ENCODE data around the gene TMEM69.
"Not testable (repeated sequence)": the region's sequence is repeated elsewhere in the genome, so short reads cannot be mapped to it uniquely, and the experiment has no call there.

DNA sequence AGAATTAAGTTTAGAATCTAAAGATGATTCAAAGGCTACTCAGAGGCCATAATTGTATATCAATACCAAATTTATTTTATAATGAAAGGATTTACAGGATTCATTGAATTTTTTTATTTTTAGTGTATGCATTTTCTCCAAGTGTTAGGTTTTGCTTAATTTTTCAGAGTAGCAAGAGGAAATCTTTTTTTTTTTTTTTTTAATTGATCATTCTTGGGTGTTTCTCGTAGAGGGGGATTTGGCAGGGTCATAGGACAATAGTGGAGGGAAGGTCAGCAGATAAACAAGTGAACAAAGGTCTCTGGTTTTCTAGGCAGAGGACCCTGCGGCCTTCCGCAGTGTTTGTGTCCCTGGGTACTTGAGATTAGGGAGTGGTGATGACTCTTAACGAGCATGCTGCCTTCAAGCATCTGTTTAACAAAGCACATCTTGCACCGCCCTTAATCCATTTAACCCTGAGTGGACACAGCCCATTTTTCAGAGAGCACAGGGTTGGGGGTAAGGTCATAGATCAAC lies 51.7 kb downstream of the TMEM69 start:
- TF ChIP-seq, protein P1, sequence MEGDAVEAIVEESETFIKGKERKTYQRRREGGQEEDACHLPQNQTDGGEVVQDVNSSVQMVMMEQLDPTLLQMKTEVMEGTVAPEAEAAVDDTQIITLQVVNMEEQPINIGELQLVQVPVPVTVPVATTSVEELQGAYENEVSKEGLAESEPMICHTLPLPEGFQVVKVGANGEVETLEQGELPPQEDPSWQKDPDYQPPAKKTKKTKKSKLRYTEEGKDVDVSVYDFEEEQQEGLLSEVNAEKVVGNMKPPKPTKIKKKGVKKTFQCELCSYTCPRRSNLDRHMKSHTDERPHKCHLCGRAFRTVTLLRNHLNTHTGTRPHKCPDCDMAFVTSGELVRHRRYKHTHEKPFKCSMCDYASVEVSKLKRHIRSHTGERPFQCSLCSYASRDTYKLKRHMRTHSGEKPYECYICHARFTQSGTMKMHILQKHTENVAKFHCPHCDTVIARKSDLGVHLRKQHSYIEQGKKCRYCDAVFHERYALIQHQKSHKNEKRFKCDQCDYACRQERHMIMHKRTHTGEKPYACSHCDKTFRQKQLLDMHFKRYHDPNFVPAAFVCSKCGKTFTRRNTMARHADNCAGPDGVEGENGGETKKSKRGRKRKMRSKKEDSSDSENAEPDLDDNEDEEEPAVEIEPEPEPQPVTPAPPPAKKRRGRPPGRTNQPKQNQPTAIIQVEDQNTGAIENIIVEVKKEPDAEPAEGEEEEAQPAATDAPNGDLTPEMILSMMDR (IDR thresholded peaks at IDR 0.05): not testable (repeated sequence)
- TF ChIP-seq EZH2 (IDR thresholded peaks at IDR 0.05): not testable (repeated sequence)
